NCI-H2171 treated with DMSO at 0.1 percent for 48 hours (cell line): ENCODE measurements around the gene CAPZB.
A peak's percentile ranks its signal among the peaks of the same experiment; 100 is the strongest.
"Not testable (repeated sequence)": the region's sequence is repeated elsewhere in the genome, so short reads cannot be mapped to it uniquely, and the experiment has no call there.

Experiments used
- DNase-seq: peaks from one replicate; lab custom pipeline; 2025; lab: John Stamatoyannopoulos, UW

The CAPZB gene

DNA sequence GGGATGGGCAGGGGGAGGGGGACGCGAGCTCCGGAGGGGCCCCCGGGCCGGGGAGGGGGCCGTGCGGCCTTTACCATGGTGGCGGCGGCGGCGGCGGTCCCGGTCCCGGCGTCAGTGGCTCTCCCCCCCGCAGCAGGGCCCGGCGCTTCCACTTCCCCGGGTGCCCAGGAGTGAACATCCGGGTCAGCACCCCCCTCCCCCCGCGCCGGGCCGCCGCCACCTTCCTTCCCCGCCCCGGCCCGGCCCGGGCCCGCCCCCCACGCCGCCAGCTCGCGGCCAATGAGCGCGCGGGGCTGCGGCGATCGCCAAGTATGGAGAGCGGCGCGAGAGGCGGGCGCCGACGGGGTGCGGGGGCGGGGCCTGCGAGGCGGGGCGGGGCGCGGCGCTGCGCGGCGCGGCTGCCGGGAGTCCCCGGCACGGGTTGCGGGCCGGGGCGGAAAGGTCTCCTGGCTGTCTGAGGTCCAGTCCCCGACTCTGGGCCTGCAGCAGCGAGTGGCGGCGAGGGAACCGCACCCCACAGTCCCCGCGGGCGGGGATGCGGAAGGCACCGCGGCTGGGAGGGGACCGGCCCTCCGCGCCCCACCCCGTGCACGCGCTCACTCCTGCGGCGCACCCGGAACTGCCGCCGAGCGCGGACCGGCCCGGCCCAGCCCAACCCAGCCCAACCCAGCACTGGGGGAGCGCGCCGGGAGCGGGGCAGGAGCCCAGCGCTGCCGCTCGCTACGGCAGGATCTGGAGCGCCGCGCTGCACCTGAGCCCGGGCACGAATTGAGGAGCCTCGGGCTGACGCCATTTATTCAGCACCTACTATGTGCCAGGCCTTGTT lies at the start of gene CAPZB:
CAPZB (minus strand) TSS at position 178 of the 826 bp plus-strand sequence; CDS start at position 77, 101 bp downstream.
- DNase-seq: peak; percentile 83

DNA sequence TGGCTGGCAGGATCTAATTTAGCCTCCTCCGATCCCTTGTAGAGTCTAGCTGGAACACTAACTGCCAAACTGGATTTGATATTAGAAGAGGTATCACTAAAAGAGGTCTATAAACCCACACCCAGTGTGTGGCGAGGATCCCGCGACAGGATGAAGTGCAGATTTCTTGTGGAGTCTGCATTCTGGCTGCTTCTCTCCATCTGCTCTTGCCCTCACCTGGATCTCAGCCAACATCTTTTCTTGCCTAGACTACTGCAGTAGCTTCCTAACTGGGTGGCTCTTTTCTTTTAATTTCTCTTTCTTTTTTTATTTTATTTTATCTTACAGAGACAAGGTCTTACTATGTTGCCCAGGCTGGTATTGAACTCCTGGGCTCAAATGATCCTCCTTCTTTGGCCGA lies 48.9 kb upstream of the CAPZB start:
- peak; percentile 32 for DNase-seq

DNA sequence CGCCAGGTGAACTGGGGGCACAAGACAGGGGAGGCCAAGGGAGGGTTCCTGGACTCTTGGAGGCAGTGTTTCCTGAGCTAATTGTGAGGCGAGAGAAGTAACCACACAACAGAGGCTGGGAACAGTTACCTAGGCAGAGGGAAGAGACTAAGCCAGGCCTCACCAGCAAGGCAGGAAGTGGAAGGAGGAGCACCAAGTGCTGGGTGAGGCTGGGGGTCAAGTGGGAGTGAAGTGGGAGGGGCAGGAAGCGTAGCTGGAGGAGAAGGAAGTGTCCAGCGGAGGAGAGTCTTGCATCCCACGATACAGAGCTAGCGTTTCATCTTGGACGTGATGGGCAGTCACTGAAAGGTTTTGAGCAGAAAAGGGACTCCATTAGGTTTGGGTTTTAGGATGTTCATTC lies 48.3 kb upstream of the CAPZB start:
- DNase-seq: no peak

DNA sequence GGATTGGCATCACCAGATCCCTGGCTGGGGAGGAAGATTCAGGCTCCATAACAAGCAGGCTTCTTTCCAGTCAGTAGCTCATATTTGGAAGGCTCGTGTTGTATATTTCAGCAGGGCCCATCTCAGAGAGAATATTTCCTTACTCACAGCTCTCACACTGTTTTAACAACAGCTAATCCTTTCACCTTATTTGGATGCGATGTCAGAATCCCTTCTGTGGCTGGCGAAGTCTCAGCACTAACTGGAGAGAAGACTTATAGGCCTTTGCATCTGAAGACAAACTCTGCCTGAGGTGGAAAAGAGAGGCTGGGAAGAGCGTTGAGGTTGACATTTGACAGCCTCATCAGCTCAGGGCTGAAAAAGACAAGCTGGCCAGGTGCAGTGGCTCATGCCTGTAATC lies 47.2 kb upstream of the CAPZB start:
- DNase-seq: no peak

DNA sequence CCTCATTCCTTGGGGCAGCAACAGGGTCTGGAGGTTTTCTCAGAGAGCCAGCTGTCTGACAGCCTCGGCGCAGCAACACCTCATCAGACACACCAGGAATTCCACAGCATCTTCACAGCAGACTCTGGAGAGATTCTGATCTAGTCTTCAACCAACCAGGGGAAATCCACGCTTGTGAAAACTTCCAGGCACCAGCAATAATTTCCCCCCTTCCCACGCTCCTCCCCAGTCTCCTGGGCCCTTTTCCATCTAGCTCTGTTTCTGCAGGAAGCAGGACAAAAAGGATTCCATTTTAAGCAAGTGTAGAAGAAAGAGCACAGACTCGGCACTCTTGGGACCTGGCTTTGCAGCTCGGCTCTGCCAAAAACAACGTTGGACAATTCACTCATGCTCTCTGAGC lies 44.3 kb upstream of the CAPZB start:
- no peak for DNase-seq

DNA sequence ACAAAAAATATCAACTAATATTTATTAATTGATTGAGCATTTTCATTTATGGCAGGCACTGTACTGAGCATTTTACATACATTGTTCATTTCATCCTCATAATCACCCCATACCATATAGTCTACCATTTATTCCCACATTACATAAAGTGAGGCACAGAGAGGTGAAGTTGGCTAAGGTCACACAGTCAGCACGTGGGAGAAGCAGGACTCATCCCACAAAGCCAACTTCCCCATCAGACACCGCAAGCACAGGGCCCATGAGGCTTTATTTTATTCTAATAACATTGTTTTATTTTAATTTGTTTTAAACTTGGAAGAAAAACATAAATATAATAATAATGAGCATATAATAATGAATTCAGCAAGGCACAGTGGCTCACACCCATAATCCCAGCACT lies 43.1 kb upstream of the CAPZB start:
- DNase-seq: no peak

DNA sequence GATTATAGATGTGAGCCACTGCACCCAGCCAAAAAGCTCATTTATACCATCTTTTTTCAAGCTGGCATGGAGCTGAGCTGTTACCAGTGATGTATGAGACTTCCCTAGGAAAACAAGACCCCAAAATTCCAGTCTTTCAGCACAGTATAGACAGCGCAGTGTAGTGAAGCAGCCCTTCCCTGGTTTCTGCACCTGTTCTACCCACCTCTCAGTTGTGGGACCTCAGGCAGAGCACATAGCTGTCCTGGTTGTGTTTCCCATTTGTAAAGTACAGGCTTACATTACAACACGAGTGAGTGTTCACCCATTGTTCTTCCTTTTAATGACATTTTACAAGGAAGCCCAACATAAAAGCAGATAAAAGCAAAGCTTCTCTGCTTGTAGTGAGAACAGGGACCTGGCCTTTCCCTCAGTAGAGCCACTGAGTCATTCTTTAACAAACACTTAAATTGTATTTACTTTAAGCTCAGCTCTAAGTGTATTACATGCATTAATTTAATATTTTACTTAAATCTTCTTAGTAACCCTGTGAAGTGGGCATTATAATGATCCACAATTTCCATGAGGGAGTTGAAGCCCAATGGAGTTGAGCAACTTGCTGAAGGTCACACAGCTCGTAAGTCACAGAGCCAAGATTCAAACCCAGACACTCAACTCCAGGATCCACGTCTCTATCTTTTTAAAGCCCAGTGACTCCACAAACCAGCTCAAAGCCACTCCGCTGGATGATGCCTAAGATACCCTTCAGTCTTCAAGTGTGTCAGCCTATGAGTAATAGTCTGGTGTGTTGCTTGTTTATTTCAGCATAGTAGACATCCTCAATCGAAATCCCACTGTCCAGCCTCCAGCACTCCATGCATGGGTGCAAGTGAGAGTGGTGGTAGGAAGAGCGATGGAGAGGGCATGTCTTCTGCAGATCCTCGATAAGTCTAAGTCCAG lies 40.5 kb upstream of the CAPZB start:
- no peak for DNase-seq

DNA sequence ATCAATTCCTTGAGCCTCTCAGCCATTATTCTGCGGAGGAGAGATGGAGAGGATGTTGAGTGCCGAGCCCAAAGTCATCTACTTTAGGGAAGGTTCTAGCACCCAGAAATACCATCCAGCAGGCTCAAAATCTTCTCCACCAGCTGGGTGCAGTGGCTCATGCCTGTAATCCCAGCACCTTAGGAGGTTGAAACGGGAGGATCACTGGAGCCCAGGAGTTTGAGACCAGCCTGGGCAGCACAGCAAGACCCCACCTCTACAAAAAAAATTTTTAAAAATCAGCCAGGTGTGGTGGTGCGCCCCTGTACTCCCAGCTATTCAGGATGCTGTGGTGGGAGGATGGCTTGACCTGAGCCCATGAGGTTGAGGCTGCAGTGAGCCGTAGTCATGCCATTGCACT lies 39.5 kb upstream of the CAPZB start:
- no peak for DNase-seq

DNA sequence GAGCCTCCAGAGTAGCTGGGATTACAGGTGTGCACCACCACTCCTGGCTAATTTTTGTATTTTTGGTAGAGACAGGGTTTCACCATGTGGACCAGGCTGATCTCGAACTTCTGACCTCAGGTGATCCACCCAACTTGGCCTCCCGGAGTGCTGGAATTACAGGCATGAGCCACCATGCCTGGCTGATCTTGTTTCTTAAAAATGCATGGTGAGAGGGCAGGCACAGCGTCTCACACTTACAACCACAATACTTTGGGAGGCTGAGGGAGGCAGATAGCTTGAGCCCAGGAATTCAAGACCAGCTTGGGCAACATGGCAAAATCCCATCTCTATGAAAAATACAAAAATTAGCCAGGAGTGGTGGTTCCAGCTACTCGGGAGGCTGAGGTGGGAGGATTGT lies 37.2 kb upstream of the CAPZB start:
- not testable (repeated sequence) for DNase-seq

DNA sequence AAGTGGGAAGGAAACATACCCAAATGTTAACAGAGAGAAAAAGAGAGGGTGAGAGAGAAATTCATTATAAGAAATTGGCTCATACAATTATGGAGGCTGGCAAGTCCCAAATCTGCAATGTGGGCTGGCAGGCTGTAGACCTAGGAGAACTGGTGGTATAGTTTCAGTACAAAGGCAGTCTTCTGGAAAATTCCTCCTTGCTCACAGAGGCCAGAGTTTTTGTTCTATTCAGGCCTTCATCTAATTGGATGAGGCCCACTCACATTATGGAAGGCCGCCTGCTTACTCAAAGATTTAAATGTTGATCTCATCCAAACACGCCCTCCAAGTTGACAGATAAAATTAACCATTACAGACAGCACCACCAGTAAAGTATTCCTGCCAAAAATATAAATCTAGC lies 36.1 kb upstream of the CAPZB start:
- no peak for DNase-seq

DNA sequence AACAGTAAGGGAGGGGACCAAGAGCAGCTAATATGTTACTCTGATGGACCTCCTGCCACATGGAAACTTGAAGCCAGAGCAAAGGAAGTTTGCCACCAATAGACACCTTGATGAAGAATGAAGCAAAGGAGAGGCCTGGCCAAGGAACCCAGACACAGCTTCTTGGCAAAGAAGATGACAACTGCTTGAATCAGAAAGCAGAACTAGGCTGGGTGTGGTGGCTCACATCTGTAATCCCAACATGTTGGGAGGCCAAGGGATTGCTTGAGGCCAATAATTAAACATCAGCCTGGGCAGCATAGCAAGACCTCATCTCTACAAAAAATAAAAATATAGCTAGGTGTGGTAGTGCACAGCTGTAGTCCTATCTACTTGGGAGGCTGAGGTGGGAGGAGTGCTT lies 31.7 kb upstream of the CAPZB start:
- no peak for DNase-seq

DNA sequence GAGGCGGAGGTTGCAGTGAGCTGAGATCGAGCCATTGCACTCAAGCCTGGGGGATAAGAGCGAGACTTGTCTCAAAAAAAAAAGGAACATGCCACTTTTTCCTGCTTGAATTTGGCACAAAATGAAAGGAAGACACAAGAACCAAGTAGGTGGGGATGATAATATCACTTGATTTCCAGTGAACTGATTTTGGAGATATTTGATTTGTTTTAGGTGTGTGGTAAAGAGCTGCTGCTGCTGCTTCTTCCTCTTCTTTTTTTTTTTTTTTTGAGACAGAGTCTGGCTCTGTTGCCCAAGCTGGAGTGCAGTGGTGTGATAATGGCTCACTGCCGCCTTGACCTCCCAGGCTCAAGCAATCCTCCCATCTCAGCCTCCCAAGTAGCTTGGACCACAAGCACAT lies 29.9 kb upstream of the CAPZB start:
- no peak for DNase-seq

DNA sequence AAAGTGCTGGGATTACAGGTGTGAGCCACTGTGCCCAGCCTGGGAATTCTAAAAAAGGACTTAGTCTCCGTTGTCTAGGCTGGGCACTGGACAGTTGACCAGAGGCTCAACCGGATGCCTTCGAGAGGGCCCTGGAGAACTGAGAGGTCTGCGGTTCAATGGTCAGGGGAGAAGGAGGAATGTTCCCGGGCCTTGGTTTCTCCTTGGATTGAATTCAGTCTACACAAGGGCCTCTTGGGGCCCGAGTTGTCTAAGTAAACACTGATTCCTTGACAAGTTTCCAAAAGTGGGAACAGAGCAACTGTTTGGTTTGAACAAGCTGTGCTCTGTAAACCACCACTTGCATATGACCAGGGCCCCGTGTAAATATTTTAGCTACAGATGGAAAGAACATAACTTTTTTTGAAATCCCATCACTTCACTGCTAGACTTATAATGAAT lies 29.1 kb upstream of the CAPZB start:
- no peak for DNase-seq

DNA sequence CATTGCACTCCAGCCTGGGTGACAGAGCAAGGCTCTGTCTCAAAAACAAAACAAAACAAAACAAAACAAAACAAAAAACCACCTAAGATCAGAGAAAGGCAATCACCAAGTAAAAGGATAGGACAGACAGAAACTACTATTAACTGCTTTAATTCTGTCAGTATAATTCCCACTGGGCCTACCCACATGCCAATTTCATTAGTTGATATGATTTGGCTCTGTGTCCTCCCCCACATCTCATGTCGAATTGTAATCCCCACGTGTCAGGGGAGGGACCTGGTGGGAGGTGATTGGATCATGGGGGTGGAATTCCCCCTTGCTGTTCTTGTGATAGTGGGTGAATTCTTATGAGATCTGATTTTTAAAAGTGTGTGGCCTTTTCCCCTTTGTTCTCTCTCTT lies 27.2 kb upstream of the CAPZB start:
- no peak for DNase-seq

DNA sequence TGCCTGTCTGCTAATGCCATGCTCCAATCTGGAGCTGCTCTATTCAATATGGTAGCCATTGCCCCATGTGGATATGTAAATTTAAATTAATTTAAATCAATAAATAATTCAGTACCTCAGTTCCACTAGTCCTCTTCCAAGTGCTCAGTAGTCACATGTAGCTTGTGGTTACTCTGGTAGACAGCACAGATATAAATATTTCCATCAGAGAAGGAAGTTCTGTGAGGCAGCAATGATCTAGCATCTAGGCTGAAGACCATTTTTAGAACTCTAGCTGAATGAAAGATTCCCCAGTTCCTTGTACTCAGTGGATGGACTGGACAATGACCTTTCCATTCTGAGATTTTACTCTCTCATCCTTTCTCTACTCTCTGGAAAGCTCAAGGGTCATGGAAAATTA lies 25.8 kb upstream of the CAPZB start:
- DNase-seq: no peak

DNA sequence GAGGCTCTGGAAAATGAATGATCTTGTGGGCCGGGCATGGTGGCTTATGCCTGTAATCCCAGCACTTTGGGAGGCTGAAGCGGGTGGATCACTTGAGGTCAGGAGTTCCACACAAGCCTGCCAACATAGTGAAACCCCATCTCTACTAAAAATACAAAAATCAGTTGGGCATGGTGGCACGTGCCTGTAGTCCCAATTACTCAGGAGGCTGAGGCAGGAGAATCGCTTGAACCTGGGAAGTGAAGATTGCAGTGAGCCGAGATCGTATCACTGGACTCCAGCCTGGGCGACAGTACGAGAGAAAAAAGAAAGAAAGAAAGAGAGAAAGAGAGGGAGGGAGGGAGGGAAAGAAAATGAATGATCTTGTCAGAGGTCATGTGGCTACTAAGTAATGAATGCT lies 24.3 kb upstream of the CAPZB start:
- not testable (repeated sequence) for DNase-seq

DNA sequence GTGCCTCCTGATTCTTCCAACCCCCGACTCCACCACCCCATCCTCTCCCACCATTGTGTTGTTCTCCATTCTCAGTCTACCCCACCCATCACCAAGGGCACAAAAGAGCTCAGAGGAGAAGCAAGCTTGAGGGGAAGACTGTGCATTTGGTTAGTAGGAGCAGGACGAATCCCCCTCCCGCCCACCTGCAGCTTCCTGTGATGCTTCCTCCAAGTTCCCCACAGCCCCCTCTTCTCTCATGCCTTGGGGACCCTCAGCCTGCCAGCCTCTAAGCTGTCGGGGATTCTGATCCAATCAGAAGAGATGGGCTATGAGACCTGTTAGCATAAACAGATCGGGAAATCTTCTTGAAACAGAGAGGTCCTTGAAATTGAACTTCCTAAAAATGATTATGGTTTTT lies 22.2 kb upstream of the CAPZB start:
- DNase-seq: no peak

DNA sequence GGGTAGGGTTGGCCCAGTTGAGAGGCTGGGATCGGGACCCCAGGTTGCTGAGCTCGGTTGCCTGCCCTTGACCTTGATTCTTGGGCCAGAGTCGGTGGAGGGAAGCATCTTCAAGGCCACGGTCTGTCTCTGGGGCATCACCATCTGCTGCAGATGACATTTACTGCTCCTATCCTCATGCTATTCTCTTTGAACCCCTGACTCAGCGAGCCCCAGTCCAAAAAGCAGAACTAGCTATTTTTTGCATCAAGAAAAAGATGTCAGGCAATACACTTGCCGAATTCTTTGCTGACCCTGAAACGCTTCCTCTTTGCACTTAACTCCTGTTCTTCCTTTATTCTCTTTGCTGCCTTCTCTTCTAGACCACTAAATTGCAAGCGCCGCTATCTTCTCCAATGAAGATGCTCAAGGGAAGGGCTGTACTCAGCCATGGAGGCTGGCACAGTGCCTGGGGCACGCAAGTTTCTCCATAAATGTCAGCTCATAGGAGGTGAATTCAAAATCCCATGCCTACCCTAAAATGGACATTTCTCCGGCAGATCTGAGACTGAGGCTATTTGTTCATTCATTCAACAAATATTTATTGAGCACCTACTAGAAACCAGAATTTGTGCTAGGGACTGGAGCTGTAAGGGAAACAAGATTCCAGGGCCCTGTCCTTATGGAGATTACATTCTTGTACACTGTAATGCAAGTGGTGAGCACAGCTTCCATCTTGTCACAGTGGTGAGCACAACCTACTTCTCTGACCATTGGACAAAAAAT lies 20.5 kb upstream of the CAPZB start:
- DNase-seq: no peak

DNA sequence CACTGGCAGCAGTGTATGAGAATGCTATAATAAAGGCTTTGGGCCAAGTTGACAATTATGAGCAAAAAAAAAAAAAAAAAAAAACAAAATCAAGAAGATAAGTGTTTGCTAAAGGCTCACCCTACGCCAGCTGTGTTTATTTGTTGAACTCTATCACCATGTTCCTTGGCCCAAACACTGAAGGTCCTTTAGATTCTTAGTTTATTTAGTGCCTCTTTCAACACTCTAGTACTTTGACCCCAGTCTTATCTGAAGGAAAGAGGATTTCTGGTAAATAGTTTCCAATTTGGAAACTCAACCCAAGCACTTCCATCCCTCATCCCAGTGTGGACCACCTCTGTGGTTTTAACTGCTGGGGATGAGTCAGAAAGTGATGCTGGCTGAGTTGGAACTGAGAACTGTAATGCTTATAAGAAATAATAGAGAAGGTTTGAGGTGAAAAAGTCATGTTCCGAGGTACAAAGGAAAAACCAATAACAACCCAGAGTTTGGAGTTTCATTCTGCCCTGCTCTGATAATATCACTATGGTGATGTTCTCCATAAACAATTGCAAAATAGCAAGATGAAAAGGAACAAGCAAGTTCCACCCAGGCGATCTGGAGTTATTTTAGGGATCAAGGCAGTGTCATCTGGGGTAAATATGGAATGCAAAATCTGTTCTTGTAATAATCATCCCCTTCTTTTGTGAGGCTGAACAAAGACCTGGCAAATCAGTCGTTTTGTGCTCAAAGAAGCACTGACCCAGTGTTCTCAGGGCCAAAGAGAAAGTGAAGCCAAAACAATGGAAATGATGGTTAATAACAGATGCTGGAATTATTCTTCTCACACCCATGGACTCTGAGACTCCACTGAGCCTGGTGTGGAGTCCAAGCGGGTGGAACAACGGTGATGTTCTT lies 19.7 kb upstream of the CAPZB start:
- no peak for DNase-seq

DNA sequence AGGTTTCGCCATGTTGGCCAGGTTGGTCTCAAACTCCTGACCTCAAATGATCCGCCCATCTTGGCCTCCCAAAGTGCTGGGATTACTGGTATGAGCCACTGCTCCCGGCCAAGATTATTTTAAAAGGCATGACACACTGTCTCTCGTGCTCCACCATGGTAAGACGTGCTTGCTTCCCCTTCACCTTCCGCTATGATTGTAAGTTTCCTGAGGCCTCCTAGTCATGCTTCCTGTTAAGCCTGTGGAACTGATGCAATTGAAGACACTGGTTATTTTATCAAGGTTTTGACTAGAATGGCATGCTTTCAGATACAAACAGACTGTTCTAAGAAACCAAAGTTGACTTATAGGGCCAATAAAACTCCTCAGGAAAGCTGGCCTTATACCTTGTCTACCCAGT lies 16.9 kb upstream of the CAPZB start:
- not testable (repeated sequence) for DNase-seq

DNA sequence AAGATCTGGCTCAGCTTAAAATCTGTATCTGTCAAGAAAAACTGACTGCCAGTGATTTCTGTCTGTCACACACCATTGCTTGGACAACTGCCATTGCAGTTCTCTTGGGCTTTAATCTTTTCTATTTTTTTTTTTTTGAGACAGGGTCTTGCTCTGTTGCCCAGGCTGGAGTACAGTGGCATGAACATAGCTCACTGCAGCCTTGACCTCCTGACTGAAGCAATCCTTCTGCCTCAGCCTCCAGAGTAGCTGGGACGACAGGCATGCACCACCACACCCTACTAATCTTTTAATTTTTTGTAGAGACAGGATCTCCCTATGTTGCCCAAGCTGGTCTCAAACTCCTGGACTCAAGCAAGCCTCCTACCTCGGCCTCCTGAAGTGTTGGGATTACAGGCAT lies 14.5 kb upstream of the CAPZB start:
- not testable (repeated sequence) for DNase-seq
